Upper lobe of right lung (tissue), 1 donor: Measurements from ENCODE around the gene IL18. TPM values are rescaled to one million over a fixed set of nuclear protein-coding genes. Genes with fewer than 3 reads are reported as not detected.

Experiments
- ATAC-seq: fragments of 200-7000 bp; cut with Tn5 transposase; one replicate; pipeline ENCODE4 v1.9.1; 2020; ENCODE audit warnings: mild to moderate bottlenecking, moderate library complexity
- DNase-seq: peaks from one replicate; pipeline ENCODE4 v3.0.0-alpha.2; 2020
- H3K27ac ChIP-seq: fragments of 200-600 bp; one replicate; pipeline ENCODE4 v1.8.0; 2022
- H3K27me3 ChIP-seq: fragments of 200-600 bp; one replicate; pipeline ENCODE4 v1.8.0; 2022; ENCODE audit warnings: mild to moderate bottlenecking
- H3K36me3 ChIP-seq: fragments of 200-600 bp; one replicate; pipeline ENCODE4 v1.8.0; 2022
- H3K4me1 ChIP-seq: fragments of 200-600 bp; one replicate; pipeline ENCODE4 v1.8.0; 2022
- H3K4me3 ChIP-seq: fragments of 200-600 bp; one replicate; pipeline ENCODE4 v1.8.0; 2022; ENCODE audit warnings: mild to moderate bottlenecking
- H3K9me3 ChIP-seq: fragments of 200-600 bp; one replicate; pipeline ENCODE4 v1.8.0; 2022
- intact Hi-C: fragments of 100-400 bp; cut with DNase I; formaldehyde crosslinking; loops from one replicate; pipeline ENCODE4 v1.11.0; 2022
- total RNA-seq: library from RNA; stranded (reverse); fragmentation: NEBNext Ultra II Directional; extraction: Animal tissue kit (Norgen Biotek cat#: 25700); gene quantifications from one replicate; pipeline ENCODE4 v1.2.1, GENCODE V29; 2021
- TF ChIP-seq, protein P1 (sequence below): fragments of 200-600 bp; IDR thresholded peaks from one replicate; pipeline ENCODE4 v1.8.0; 2022; ENCODE audit warnings: antibody characterized with exemption
- donor health status: DM: no; HTN: yes; CAD: no; lungs with severe emphysema.

The IL18 gene
- total RNA-seq, 1 donor from 2014 or later: 49.9 TPM

DNA sequence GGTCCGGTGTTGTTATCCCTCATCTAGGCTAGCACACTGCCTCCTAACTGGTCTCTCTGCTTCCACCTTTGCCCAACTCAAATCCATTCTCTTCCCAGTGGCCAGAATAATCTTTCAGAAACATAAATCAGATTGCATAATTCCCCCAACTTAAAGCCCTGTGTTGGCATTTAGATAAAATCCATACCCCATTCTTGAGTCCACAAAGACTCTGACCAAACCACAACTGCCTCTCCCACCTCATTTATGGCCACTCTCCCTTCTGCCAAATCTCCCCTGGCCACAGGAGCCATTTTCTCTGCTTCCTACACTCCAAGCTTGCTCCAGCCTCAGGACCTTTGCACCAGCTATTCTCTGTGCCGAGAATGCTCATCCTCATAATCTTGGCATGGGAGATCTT is 36.8 kb downstream of the IL18 start:
- no peaks in the 10 kb centered on the region for H3K27me3 ChIP-seq
- ATAC-seq: no peak
- H3K27ac ChIP-seq: no peak overlapping the region
- H3K36me3 ChIP-seq: no peaks in the 10 kb centered on the region
- no peaks in the 10 kb centered on the region for H3K9me3 ChIP-seq
- intact Hi-C loops: no loop called here
- DNase-seq: no peak
- peaks cover 6% of the 10 kb centered on the region for H3K4me1 ChIP-seq
- TF ChIP-seq, protein P1, sequence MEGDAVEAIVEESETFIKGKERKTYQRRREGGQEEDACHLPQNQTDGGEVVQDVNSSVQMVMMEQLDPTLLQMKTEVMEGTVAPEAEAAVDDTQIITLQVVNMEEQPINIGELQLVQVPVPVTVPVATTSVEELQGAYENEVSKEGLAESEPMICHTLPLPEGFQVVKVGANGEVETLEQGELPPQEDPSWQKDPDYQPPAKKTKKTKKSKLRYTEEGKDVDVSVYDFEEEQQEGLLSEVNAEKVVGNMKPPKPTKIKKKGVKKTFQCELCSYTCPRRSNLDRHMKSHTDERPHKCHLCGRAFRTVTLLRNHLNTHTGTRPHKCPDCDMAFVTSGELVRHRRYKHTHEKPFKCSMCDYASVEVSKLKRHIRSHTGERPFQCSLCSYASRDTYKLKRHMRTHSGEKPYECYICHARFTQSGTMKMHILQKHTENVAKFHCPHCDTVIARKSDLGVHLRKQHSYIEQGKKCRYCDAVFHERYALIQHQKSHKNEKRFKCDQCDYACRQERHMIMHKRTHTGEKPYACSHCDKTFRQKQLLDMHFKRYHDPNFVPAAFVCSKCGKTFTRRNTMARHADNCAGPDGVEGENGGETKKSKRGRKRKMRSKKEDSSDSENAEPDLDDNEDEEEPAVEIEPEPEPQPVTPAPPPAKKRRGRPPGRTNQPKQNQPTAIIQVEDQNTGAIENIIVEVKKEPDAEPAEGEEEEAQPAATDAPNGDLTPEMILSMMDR: no peak
- no peak overlapping the region for H3K4me3 ChIP-seq

DNA sequence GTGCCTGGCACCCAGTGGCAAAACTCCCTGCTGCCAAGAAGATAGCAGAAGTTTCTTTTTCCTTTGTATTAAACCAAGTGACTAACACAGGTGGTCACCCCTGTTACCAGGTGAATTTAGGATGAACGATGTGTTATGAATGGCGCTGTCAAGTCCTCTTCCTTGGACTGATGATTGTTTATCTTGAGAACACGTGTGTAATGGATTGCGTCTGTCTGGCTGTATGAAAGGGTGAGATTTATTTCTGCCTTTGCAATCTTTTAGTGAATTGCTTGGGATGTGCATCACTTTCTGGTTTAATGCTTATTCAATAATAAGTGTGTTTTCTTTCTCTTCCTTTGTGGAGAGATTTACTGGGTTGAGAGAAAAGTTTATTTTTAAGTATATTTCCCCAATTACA is 40.8 kb downstream of the IL18 start:
- Histone ChIP-seq H3K9me3 (no peaks in the 10 kb centered on the region), H3K27me3 (no peaks in the 10 kb centered on the region), H3K4me1 (no peaks in the 10 kb centered on the region), H3K36me3 (no peaks in the 10 kb centered on the region), H3K27ac (no peak overlapping the region), H3K4me3 (no peak overlapping the region)
- DNase-seq (no peak), ATAC-seq (no peak)
- TF ChIP-seq, protein P1: no peak
- intact Hi-C loops: no loop called here

DNA sequence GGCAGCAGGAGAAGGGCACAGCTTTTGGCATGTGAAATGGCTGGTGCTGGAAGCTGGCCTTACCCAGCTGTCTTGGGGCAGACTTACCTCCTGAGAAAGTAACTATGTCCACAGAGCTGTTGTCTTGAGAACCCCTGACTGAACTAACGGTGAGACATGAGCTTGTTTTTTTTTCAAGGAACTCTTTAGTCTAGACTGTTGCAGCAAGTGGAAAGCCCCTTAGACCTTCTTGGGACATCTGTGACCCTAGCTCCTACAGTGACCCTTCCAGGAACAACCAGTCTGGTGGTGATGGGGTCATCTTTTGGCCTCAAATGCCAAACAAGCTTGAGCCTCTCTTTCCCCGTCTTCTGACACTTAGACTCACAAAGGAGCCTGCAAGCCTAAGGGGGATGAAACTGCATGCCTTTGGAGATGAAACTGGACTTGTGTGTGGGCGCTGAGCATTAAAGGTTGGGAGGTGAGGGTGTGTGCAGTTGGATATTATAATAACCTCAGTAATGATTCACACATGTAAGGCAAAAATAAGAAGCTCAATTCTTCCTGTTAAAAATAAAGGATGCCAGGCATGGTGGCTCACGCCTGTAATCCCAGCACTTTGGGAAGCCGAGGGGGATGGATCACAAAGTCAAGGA is 41.8 kb downstream of the IL18 start:
- ATAC-seq: no peak
- intact Hi-C loops: no loop called here
- H3K4me1 ChIP-seq: no peaks in the 10 kb centered on the region
- H3K27ac ChIP-seq: no peak overlapping the region
- no peaks in the 10 kb centered on the region for H3K27me3 ChIP-seq
- no peaks in the 10 kb centered on the region for H3K9me3 ChIP-seq
- TF ChIP-seq, protein P1: no peak
- no peak for DNase-seq
- no peaks in the 10 kb centered on the region for H3K36me3 ChIP-seq
- H3K4me3 ChIP-seq: no peak overlapping the region

DNA sequence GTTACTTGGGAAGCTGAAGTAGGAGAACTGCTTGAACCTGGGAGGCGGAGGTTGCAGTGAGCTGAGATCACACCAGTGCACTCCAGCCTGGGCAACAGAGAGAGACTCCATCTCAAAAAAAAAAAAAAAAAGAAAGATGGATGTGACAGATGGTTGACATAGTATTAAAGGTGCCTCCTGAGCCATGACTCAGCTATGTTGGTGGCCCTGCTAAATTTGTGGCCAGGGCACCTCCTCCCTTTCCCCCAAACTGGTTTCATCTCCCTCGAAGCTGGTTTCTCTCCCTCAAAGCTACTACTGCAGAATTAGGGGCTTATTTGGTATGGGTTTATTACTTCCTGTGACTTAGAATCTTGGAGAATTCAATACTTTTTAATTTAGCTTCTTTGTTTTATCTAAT is 45.7 kb downstream of the IL18 start:
- ATAC-seq (no peak), DNase-seq (no peak)
- Histone ChIP-seq H3K4me3 (no peak overlapping the region), H3K36me3 (no peaks in the 10 kb centered on the region), H3K9me3 (no peaks in the 10 kb centered on the region), H3K27ac (no peak overlapping the region), H3K27me3 (no peaks in the 10 kb centered on the region), H3K4me1 (peaks cover 5% of the 10 kb centered on the region)
- TF ChIP-seq, protein P1: no peak
- intact Hi-C loops: no loop called here

DNA sequence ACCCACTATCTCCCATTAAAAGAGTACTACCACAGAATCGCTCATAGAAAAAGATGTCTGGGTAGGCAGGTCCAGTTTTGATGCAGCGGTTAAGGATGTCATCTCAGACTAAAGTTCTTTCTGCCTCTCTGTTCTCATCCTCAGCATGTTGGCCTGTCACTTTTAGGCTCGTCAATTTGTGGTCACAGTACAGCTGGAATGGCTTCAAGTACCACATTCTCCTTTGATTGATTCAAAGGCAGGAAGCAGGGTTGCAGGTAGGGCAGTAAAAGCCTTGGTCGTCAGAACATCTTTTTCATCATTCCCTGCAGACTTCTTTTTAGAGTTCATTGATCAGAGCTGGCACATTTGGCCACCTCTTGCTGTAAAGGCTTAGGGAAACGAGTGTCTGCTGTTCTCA is 48.5 kb downstream of the IL18 start:
- ATAC-seq (no peak), DNase-seq (no peak)
- H3K27ac ChIP-seq: no peak overlapping the region
- TF ChIP-seq, protein P1: no peak
- H3K9me3 ChIP-seq: no peaks in the 10 kb centered on the region
- peaks cover 5% of the 10 kb centered on the region for H3K4me1 ChIP-seq
- intact Hi-C loops: no loop called here
- H3K27me3 ChIP-seq: no peaks in the 10 kb centered on the region
- H3K36me3 ChIP-seq: no peaks in the 10 kb centered on the region
- no peak overlapping the region for H3K4me3 ChIP-seq

DNA sequence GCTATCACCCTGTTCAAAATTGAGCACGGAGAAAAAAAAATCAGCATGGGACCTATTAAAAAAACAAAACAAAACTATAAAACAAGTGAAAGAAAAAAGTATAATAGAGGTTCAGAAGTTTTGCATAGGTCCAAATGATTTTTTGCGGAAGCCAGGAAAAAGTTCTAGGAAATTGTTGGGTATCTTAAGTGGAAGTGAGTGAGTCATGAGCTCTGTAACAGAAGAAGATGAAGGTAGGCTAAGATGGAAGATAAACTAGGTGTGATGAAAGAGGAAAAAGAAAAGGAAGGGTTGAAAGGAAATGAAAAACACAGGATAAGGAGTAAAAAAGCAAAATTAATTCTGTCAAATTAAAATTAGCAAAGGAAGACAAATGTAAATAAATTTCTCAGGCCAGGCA is 49.4 kb downstream of the IL18 start:
- DNase-seq (no peak), ATAC-seq (no peak)
- Histone ChIP-seq H3K27me3 (no peaks in the 10 kb centered on the region), H3K4me1 (peaks cover 5% of the 10 kb centered on the region), H3K9me3 (no peaks in the 10 kb centered on the region), H3K36me3 (no peaks in the 10 kb centered on the region), H3K4me3 (no peak overlapping the region), H3K27ac (no peak overlapping the region)
- TF ChIP-seq, protein P1: no peak
- intact Hi-C loops: no loop called here
